GM18498 (cell line): ENCODE data around the gene MLEC.
"Not testable (repeated sequence)": the region's sequence is repeated elsewhere in the genome, so short reads cannot be mapped to it uniquely, and the experiment has no call there.

ENCODE experiments used
- ATAC-seq: cut with Tn5 transposase; IDR thresholded peaks from one replicate; pipeline ENCODE4 v1.9.1; 2021; ENCODE audit warnings: mild to moderate bottlenecking, moderate library complexity; ENCODE audit not compliant: unreplicated experiment

MLEC gene

GRCh38 chr12:120662879-120663278 lies 24.1 kb upstream of the MLEC start:
- peak; percentile 73 for ATAC-seq

- ATAC-seq, result no peak
Measured at GRCh38 chr12:120663741-120664140, 23.2 kb upstream of the MLEC start.

GRCh38 chr12:120666571-120667390 lies 20.2 kb upstream of the MLEC start:
- no peak for ATAC-seq

- ATAC-seq, result no peak
Measured at GRCh38 chr12:120668091-120668867, 18.7 kb upstream of the MLEC start.

GRCh38 chr12:120668868-120669840 lies 17.8 kb upstream of the MLEC start:
- ATAC-seq, result peak; percentile 63

GRCh38 chr12:120670237-120670636 lies 16.7 kb upstream of the MLEC start:
- ATAC-seq, result not testable (repeated sequence)

- no peak for ATAC-seq
Measured at GRCh38 chr12:120670667-120671066, 16.3 kb upstream of the MLEC start.

- ATAC-seq, result no peak
Measured at GRCh38 chr12:120674097-120674636, 12.8 kb upstream of the MLEC start.

- no peak for ATAC-seq
Measured at GRCh38 chr12:120677765-120678473, 9.0 kb upstream of the MLEC start.

GRCh38 chr12:120678572-120678971 lies 8.4 kb upstream of the MLEC start:
- no peak for ATAC-seq

- no peak for ATAC-seq
Measured at GRCh38 chr12:120680165-120680738, 6.7 kb upstream of the MLEC start.

GRCh38 chr12:120684523-120684932 lies 2.4 kb upstream of the MLEC start:
- ATAC-seq, result no peak

GRCh38 chr12:120685522-120685921 lies 1.4 kb upstream of the MLEC start:
- ATAC-seq, result no peak

- ATAC-seq, result peak; percentile 75
Measured at GRCh38 chr12:120686151-120686689, 729 bp upstream of the MLEC start.

- no peak for ATAC-seq
Measured at GRCh38 chr12:120687578-120688289, 785 bp downstream of the MLEC start.

- ATAC-seq, result no peak
Measured at GRCh38 chr12:120688527-120689071, 1.6 kb downstream of the MLEC start.

GRCh38 chr12:120689397-120690082 lies 2.6 kb downstream of the MLEC start:
- ATAC-seq, result no peak

GRCh38 chr12:120690083-120690450 lies 3.1 kb downstream of the MLEC start:
- ATAC-seq, result no peak
